ENCODE data around the gene DBN1. TPM values are rescaled to one million over a fixed set of nuclear protein-coding genes. Genes with fewer than 3 reads are reported as not detected.

Gene DBN1
- total and polyA plus RNA-seq, 2 donors (not counting 1 experiment from before 2014, with no cell fraction given), result 96.4 to 138 TPM

- peak overlapping the region; percentile 86 for H2AFZ ChIP-seq (ENCODE audit: low read length)
- peak overlapping the region; percentile 89 for H3K9ac ChIP-seq (ENCODE audit: insufficient read depth, low read length)
- H3K4me2 ChIP-seq (ENCODE audit: extremely low read depth, insufficient read depth, low read length), result peak overlapping the region; percentile 94
- H3K27me3 ChIP-seq (ENCODE audit: control insufficient read depth, insufficient read depth, low read length), result no peaks in the 10 kb centered on the region
- peaks cover 3% of the 10 kb centered on the region for H3K36me3 ChIP-seq (ENCODE audit: control insufficient read depth, insufficient read depth, low read length)
- H3K4me3 ChIP-seq (replicated peaks in 1 of 4; ENCODE audit: control extremely low read depth in 1 of 4, insufficient read depth in 1 of 4, low read depth in 3 of 4, low read length in 4 of 4), result peak overlapping the region; percentile 63 to 68 (median 65)
- H3K9me3 ChIP-seq (ENCODE audit: control insufficient read depth, insufficient read depth, low read depth, low read length), result no peaks in the 10 kb centered on the region
- peak; percentile 100 for DNase-seq (ENCODE audit: low read depth in 2 of 2)
- peak overlapping the region; percentile 91 for H3K27ac ChIP-seq (ENCODE audit: insufficient read depth, low read length)
- H3K79me2 ChIP-seq (ENCODE audit: control insufficient read depth, insufficient read depth, low read length), result peaks cover 21% of the 10 kb centered on the region
- no peak for TF ChIP-seq EZH2 (IDR thresholded peaks at IDR 0.05; ENCODE audit: low read length, missing control alignments)
- no peak for TF ChIP-seq CTCF (conservative IDR thresholded peaks at IDR 0.05 in 1 of 2, IDR thresholded peaks at IDR 0.05 in 1 of 2; ENCODE audit: low read depth in 1 of 2, low read length in 2 of 2)
- H4K20me1 ChIP-seq (ENCODE audit: control insufficient read depth, extremely low read depth, insufficient read depth, low read length), result no peaks in the 10 kb centered on the region
- H3K4me1 ChIP-seq (ENCODE audit: control insufficient read depth, extremely low read depth, insufficient read depth, low read length), result peaks cover 12% of the 10 kb centered on the region
Measured at GRCh38 chr5:177425801-177426565, 47.5 kb downstream of the DBN1 start.

GRCh38 chr5:177425196-177425800 lies 48.1 kb downstream of the DBN1 start:
- peak overlapping the region; percentile 94 for H3K4me2 ChIP-seq (ENCODE audit: extremely low read depth, insufficient read depth, low read length)
- peaks cover 2% of the 10 kb centered on the region for H3K36me3 ChIP-seq (ENCODE audit: control insufficient read depth, insufficient read depth, low read length)
- TF ChIP-seq EZH2 (IDR thresholded peaks at IDR 0.05; ENCODE audit: low read length, missing control alignments) (no peak), CTCF (conservative IDR thresholded peaks at IDR 0.05 in 1 of 2, IDR thresholded peaks at IDR 0.05 in 1 of 2; ENCODE audit: low read depth in 1 of 2, low read length in 2 of 2) (no peak)
- H2AFZ ChIP-seq (ENCODE audit: low read length), result peak overlapping the region; percentile 86
- peak overlapping the region; percentile 63 to 68 (median 65) for H3K4me3 ChIP-seq (replicated peaks in 1 of 4; ENCODE audit: control extremely low read depth in 1 of 4, insufficient read depth in 1 of 4, low read depth in 3 of 4, low read length in 4 of 4)
- H3K27me3 ChIP-seq (ENCODE audit: control insufficient read depth, insufficient read depth, low read length), result no peaks in the 10 kb centered on the region
- H4K20me1 ChIP-seq (ENCODE audit: control insufficient read depth, extremely low read depth, insufficient read depth, low read length), result no peaks in the 10 kb centered on the region
- no peak for DNase-seq (ENCODE audit: low read depth in 2 of 2)
- peak overlapping the region; percentile 89 for H3K9ac ChIP-seq (ENCODE audit: insufficient read depth, low read length)
- peak overlapping the region; percentile 91 for H3K27ac ChIP-seq (ENCODE audit: insufficient read depth, low read length)
- H3K9me3 ChIP-seq (ENCODE audit: control insufficient read depth, insufficient read depth, low read depth, low read length), result no peaks in the 10 kb centered on the region
- peaks cover 12% of the 10 kb centered on the region for H3K4me1 ChIP-seq (ENCODE audit: control insufficient read depth, extremely low read depth, insufficient read depth, low read length)
- peaks cover 21% of the 10 kb centered on the region for H3K79me2 ChIP-seq (ENCODE audit: control insufficient read depth, insufficient read depth, low read length)

- DNase-seq (ENCODE audit: low read depth in 2 of 2), result no peak
- H3K4me2 ChIP-seq (ENCODE audit: extremely low read depth, insufficient read depth, low read length), result no peak overlapping the region
- H3K4me1 ChIP-seq (ENCODE audit: control insufficient read depth, extremely low read depth, insufficient read depth, low read length), result peaks cover 12% of the 10 kb centered on the region
Measured at GRCh38 chr5:177423671-177424070, 49.8 kb downstream of the DBN1 start.

More at GRCh38 chr5:177423671-177424070, 49.8 kb downstream of the DBN1 start:
- no peak overlapping the region for H3K27ac ChIP-seq (ENCODE audit: insufficient read depth, low read length)
- no peaks in the 10 kb centered on the region for H3K27me3 ChIP-seq (ENCODE audit: control insufficient read depth, insufficient read depth, low read length)
- no peaks in the 10 kb centered on the region for H4K20me1 ChIP-seq (ENCODE audit: control insufficient read depth, extremely low read depth, insufficient read depth, low read length)
- H3K4me3 ChIP-seq (replicated peaks in 1 of 4; ENCODE audit: control extremely low read depth in 1 of 4, insufficient read depth in 1 of 4, low read depth in 3 of 4, low read length in 4 of 4), result no peak overlapping the region
- peaks cover 17% of the 10 kb centered on the region for H3K79me2 ChIP-seq (ENCODE audit: control insufficient read depth, insufficient read depth, low read length)
- no peaks in the 10 kb centered on the region for H3K36me3 ChIP-seq (ENCODE audit: control insufficient read depth, insufficient read depth, low read length)
- H3K9me3 ChIP-seq (ENCODE audit: control insufficient read depth, insufficient read depth, low read depth, low read length), result no peaks in the 10 kb centered on the region
- no peak for TF ChIP-seq EZH2 (IDR thresholded peaks at IDR 0.05; ENCODE audit: low read length, missing control alignments)
- TF ChIP-seq CTCF (conservative IDR thresholded peaks at IDR 0.05 in 1 of 2, IDR thresholded peaks at IDR 0.05 in 1 of 2; ENCODE audit: low read depth in 1 of 2, low read length in 2 of 2), result no peak
- no peak overlapping the region for H2AFZ ChIP-seq (ENCODE audit: low read length)
- H3K9ac ChIP-seq (ENCODE audit: insufficient read depth, low read length), result no peak overlapping the region

All from fibroblast of lung (primary cell).